Esophagus squamous epithelium (tissue), 4 donors: ENCODE measurements around the gene CCDC180.

ENCODE experiments used
- POLR2A ChIP-seq, 4 donors: fragments of 450-650 bp; IDR thresholded peaks; one replicate each; pipeline ENCODE4 v1.6.1; 2017; ENCODE audit warnings: antibody characterized with exemption in 4 of 4, mild to moderate bottlenecking in 4 of 4, moderate library complexity in 3 of 4
- TF ChIP-seq, protein P1 (sequence below), 6 experiments: fragments of 450-650 bp in 4 of 6; fragments of 200-600 bp in 2 of 6; sonication (generic) in 2 of 6; IDR thresholded peaks; one replicate each; pipeline ENCODE4 v1.5.1; 2016 to 2019; ENCODE audit warnings: antibody characterized with exemption in 6 of 6, mild to moderate bottlenecking in 4 of 6, moderate library complexity in 4 of 6

DNA sequence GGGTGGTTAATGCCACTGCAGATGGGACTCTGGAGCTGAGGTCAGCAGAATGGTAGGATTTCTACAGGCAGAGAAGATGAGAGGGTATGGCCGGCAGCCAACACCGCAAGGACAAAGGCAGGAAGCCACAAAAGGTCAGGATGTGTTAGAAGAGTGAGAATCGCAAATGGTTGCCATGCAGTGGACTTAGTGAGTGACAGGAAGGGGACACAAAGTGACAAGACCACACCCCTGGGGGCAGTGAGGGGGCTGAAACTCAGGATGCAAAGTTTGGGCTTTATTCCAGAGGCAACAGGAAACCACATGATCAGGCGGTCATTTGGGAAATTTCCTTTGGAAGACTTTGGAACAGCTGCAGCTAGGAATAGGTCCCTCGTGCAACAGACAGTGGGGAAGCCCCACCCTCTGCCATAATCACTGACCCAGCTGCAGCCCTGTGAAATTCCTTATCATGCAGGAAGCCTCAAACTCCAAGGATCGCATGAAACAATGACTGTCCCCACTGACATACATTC lies 14.2 kb upstream of the CCDC180 start:
- TF ChIP-seq, protein P1, sequence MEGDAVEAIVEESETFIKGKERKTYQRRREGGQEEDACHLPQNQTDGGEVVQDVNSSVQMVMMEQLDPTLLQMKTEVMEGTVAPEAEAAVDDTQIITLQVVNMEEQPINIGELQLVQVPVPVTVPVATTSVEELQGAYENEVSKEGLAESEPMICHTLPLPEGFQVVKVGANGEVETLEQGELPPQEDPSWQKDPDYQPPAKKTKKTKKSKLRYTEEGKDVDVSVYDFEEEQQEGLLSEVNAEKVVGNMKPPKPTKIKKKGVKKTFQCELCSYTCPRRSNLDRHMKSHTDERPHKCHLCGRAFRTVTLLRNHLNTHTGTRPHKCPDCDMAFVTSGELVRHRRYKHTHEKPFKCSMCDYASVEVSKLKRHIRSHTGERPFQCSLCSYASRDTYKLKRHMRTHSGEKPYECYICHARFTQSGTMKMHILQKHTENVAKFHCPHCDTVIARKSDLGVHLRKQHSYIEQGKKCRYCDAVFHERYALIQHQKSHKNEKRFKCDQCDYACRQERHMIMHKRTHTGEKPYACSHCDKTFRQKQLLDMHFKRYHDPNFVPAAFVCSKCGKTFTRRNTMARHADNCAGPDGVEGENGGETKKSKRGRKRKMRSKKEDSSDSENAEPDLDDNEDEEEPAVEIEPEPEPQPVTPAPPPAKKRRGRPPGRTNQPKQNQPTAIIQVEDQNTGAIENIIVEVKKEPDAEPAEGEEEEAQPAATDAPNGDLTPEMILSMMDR (IDR thresholded peaks at IDR 0.05) = no peak
- TF ChIP-seq POLR2A (IDR thresholded peaks at IDR 0.05) = no peak
